Large intestine (tissue), 3 donors: ENCODE results near the gene WDR90. TPM values are rescaled to one million over a fixed set of nuclear protein-coding genes. Genes with fewer than 3 reads are reported as not detected.

Source experiments
- DNase-seq, 2 donors: peaks; one replicate each; pipeline versions ENCODE4 v3.0.0 to v3.0.0-alpha.2; 2013
- H3K27ac ChIP-seq: one replicate; pipeline ENCODE4 v1.5.1; 2013; ENCODE audit warnings: low read length
- H3K27me3 ChIP-seq: 2 replicates; pipeline ENCODE4 v1.6.1; 2013; ENCODE audit warnings: low read length; ENCODE audit not compliant: control insufficient read depth, insufficient read depth
- H3K36me3 ChIP-seq: 2 replicates; pipeline ENCODE4 v1.6.1; 2013; ENCODE audit warnings: low read length; ENCODE audit not compliant: control insufficient read depth, insufficient read depth
- H3K4me1 ChIP-seq: one replicate; pipeline ENCODE4 v1.6.1; 2013; ENCODE audit warnings: low read length; ENCODE audit not compliant: control insufficient read depth, insufficient read depth
- H3K4me3 ChIP-seq: one replicate; pipeline ENCODE4 v1.5.1; 2013; ENCODE audit warnings: low read length
- H3K9me3 ChIP-seq: one replicate; pipeline ENCODE4 v1.6.1; 2013; ENCODE audit warnings: mild to moderate bottlenecking, low read depth, low read length, moderate library complexity; ENCODE audit not compliant: control insufficient read depth
- WGBS: methylation state at CpG from one replicate; pipeline ENCODE4 v1.1.5; 2013; ENCODE audit warnings: low lambda C conversion rate; ENCODE audit not compliant: insufficient coverage; 5-methylcytosine and 5-hydroxymethylcytosine counted together
- polyA plus RNA-seq: library from polyadenylated mRNA; unstranded; fragments of 120-200 nt; gene quantifications from one replicate; pipeline ENCODE4 v1.2.1, GENCODE V29; 2013

The WDR90 gene
- polyA plus RNA-seq, 1 donor = 43.9 TPM

DNA sequence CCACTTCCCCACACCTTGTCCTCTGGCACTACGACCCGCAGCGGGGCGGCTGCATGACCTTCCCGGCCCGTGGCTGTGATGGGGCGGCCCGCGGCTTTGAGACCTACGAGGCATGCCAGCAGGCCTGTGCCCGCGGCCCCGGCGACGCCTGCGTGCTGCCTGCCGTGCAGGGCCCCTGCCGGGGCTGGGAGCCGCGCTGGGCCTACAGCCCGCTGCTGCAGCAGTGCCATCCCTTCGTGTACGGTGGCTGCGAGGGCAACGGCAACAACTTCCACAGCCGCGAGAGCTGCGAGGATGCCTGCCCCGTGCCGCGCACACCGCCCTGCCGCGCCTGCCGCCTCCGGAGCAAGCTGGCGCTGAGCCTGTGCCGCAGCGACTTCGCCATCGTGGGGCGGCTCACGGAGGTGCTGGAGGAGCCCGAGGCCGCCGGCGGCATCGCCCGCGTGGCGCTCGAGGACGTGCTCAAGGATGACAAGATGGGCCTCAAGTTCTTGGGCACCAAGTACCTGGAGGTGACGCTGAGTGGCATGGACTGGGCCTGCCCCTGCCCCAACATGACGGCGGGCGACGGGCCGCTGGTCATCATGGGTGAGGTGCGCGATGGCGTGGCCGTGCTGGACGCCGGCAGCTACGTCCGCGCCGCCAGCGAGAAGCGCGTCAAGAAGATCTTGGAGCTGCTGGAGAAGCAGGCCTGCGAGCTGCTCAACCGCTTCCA, 15.7 kb upstream of the WDR90 start:
- Histone ChIP-seq H3K27ac (no peak overlapping the region), H3K4me1 (peaks cover 30% of the 10 kb centered on the region), H3K36me3 (peaks cover 16% of the 10 kb centered on the region), H3K4me3 (no peak overlapping the region), H3K9me3 (peaks cover 3% of the 10 kb centered on the region), H3K27me3 (peaks cover 3% of the 10 kb centered on the region)
- WGBS = no CpG with 5 or more reads among the region's 74 CpGs
- DNase-seq = no peak

DNA sequence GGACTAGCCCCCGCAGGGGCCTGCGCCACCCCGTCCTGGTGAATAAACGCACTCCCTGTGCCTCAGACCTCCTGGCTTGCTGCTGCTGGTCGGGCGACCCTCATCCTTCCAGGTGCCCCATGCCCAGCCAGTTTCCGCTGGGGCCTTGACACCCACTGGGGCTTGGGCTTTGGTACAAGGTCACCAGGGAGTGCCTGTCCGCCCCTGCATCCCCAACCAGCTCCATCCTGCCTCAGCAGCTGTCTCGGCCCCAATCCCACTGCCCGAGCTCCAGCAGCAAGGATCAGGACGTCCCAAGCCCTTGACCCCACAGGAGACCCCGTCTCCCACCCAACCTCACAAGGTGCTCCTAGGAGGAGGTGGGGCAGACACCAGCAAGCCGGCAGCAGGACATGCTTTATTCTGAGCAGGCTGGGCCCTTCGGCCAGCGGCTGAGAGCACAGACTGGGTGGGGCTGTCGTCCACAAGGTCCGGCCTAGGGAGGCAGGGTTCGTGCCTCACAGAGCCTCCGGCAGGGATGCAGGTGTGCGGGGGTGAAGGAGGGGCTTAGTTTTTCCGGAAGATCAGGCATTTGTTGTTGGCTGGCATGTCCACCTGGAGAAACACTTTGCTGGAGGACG, 15.0 kb upstream of the WDR90 start:
- peaks cover 30% of the 10 kb centered on the region for H3K4me1 ChIP-seq
- DNase-seq = no peak
- no peak overlapping the region for H3K27ac ChIP-seq
- H3K9me3 ChIP-seq = peaks cover 3% of the 10 kb centered on the region
- H3K4me3 ChIP-seq = no peak overlapping the region
- no CpG with 5 or more reads among the region's 22 CpGs for WGBS
- H3K27me3 ChIP-seq = peaks cover 3% of the 10 kb centered on the region
- H3K36me3 ChIP-seq = peaks cover 11% of the 10 kb centered on the region

DNA sequence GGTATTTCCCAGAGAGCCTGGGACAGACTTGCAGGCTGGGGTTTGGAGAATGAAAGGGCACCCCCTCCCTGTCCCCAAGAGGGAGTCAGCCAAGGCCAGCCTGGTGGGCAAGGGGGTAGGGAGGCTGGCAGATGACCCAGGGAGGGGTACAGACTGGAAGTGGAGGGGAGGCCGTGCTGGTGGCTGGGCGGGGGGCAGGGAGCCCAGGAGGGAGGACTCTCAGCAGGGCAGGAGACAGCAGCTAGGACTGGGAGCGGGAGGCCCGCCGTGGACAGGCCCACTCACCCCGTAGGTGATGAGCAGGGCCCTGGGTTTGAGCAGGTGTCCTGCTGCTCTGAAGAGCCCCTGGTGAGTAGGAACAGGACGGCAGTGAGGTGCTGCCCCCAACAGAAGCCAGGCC, 14.2 kb upstream of the WDR90 start:
- H3K27me3 ChIP-seq = peaks cover 3% of the 10 kb centered on the region
- WGBS = no CpG with 5 or more reads among the region's 7 CpGs
- DNase-seq = no peak
- peaks cover 8% of the 10 kb centered on the region for H3K36me3 ChIP-seq
- H3K4me3 ChIP-seq = peak overlapping the region; percentile 78
- peaks cover 3% of the 10 kb centered on the region for H3K9me3 ChIP-seq
- H3K27ac ChIP-seq = no peak overlapping the region
- peaks cover 25% of the 10 kb centered on the region for H3K4me1 ChIP-seq

DNA sequence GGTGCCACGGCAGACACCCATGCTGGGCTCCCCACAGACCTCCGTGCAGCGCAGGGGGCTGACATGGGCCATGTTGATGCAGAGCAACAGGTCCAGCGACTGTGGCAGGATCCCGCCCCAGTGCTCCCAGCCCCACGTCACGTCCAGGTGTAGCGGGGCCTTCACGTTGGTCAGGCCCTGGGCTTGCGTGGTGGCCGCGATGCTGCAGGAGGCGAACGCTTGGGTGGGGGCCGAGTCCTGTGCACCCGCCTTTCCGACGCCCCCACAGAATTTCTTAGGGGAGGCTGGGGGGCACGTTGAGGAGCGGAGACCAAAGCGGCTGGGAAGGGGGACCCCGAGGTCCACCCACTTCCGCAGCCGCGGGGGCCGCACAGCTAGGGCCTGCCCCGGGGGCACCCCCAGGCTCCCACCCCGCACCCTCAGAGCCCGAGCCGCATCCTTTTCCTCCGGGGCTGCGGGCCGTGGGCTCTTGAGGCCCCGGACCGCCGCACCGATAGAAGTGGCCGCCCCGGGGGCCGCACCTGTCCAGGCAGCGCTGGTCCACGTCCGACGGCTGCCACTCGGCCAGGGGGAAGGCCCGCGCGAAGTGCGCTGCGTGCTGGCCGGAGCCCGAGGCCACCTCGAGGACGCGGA, 13.5 kb upstream of the WDR90 start:
- peaks cover 3% of the 10 kb centered on the region for H3K27me3 ChIP-seq
- peak overlapping the region; percentile 78 for H3K4me3 ChIP-seq
- H3K27ac ChIP-seq = peak overlapping the region; percentile 97
- peaks cover 8% of the 10 kb centered on the region for H3K36me3 ChIP-seq
- peaks cover 22% of the 10 kb centered on the region for H3K4me1 ChIP-seq
- WGBS = no CpG with 5 or more reads among the region's 55 CpGs
- H3K9me3 ChIP-seq = peaks cover 3% of the 10 kb centered on the region
- DNase-seq = peak in 1 of 2 donors; percentile 17

DNA sequence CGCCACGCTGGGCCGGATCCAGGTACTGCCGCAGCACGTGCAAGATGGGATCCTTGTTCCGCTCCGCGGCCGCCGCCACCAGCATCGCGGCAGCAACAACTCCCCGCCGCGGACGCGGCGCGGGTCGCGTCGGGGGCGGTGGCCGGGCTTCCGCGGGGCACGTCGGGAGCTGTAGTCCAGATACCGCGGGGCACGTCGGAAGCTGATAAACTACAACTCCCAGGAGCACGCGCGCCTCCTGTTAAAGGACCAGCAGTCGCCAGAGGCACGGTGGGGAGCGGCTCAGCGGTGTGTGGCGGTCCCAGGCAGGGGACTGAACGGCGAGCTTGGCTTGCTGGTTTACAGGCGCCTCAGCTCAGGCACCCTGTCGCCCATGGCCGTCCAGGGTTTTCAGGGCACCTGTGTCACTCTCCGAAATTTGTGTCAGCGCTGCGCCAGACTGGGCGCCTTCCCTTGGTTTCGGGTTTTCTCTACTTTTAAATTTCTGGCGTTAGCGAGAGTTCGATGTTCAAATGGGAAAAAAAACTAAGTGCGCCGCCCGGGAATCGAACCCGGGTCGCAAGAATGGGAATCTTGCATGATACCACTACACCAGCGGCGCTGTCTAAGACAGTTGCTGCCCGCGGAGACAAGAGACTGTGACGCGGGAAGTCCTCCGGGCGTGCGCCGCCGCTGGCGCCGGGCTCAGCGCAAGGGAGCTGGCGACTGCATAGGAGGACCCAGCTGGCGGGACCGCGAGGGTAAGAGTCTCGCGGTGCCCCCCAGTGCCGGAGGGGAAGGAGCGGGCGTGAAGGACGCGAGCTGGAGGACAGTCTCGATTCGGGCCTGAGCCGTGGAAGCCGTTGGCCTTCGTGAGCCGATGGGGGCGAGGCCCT, 12.7 kb upstream of the WDR90 start, which contains the start of gene METTL26:
METTL26 (minus strand) TSS at position 100 of the 875 bp plus-strand sequence; CDS start at position 85, 15 bp downstream.
- DNase-seq = peak; percentile 95 to 96
- Histone ChIP-seq H3K27ac (peak within 1 kb of the TSS; percentile 97), H3K9me3 (peaks cover 8% of the 10 kb centered on the region), H3K4me3 (peak within 1 kb of the TSS; percentile 78), H3K27me3 (no peaks in the 10 kb centered on the region), H3K36me3 (peaks cover 8% of the 10 kb centered on the region), H3K4me1 (peaks cover 19% of the 10 kb centered on the region)
- WGBS = no CpG with 5 or more reads among the region's 91 CpGs

DNA sequence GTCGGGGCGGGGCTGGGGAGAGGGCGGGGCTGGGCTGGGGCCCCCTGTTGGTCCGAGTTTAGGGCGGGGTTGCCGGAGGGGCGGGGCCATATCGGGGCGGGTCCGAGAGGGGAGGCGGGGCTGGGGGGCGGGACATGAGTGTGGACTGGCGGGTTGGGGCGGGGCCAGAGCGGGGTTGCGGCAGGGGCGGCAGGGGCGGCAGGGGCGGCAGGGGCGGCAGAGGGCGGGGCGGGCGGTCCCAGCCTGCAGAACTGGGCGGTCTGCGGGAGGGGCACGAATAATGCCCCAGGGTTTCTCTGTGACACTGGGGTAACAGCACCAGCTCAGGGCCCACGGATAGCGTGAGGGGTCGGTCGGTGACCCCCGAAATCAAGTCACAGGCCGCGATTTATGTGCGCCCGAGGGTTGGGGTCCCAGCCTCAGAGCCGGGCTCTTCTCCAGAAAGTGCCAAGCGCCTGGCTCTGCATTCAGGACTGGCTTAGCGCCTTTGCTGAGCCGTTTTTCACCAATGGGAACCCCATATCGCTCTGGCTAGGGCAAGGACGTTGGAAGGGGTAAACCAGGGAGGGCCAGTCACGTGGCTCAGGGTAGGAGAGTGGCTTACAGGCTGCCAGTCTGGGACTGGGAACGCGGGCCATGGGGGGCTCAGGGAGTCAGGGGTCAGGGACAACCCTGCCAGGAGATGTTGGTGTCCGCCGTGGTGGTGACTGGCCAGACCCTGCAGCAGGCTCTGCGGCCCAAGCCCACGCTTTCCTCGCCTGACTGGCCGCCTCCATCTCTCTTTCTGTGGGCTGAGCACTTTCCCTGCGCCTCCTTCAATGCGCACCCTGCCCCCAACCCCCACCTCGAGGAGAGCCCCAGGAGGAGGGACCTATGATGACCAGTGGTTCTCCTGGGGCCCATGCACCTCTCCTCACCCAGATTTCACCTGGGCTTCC, 11.8 kb upstream of the WDR90 start:
- peaks cover 7% of the 10 kb centered on the region for H3K9me3 ChIP-seq
- peak overlapping the region; percentile 78 for H3K4me3 ChIP-seq
- H3K36me3 ChIP-seq = peaks cover 8% of the 10 kb centered on the region
- no peaks in the 10 kb centered on the region for H3K27me3 ChIP-seq
- DNase-seq = peak in 1 of 2 donors; percentile 40
- no CpG with 5 or more reads among the region's 53 CpGs for WGBS
- peak overlapping the region; percentile 97 for H3K27ac ChIP-seq
- H3K4me1 ChIP-seq = peaks cover 19% of the 10 kb centered on the region

DNA sequence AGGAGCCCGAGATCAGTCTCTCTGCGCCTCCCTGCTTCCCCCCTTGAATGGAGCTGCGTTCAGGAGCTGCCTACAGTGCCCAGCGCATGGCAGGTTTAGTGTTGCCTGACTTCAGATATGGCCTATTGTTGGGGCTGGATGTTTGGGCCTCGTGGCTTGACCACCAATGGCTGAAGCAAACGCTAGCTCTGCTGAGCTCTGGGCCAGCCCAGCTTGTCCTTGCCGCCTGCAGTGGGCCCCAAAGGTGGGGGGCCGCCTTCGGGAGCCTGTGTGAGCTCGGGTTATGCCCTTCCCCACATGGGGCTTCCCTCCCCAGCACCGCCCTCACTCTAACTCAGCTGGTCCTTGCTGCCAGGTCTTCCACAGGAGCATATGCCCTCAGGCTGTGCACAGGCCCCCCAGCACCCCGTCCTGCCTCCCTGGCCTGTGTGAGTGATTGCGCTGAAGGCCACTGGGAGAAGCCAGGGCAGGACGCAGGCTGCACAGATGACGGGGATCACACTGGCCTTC, 11.1 kb upstream of the WDR90 start:
- H3K4me1 ChIP-seq = peaks cover 26% of the 10 kb centered on the region
- no peaks in the 10 kb centered on the region for H3K27me3 ChIP-seq
- DNase-seq = no peak
- peaks cover 8% of the 10 kb centered on the region for H3K36me3 ChIP-seq
- WGBS = no CpG with 5 or more reads among the region's 15 CpGs
- no peak overlapping the region for H3K4me3 ChIP-seq
- H3K9me3 ChIP-seq = peaks cover 5% of the 10 kb centered on the region
- H3K27ac ChIP-seq = no peak overlapping the region

DNA sequence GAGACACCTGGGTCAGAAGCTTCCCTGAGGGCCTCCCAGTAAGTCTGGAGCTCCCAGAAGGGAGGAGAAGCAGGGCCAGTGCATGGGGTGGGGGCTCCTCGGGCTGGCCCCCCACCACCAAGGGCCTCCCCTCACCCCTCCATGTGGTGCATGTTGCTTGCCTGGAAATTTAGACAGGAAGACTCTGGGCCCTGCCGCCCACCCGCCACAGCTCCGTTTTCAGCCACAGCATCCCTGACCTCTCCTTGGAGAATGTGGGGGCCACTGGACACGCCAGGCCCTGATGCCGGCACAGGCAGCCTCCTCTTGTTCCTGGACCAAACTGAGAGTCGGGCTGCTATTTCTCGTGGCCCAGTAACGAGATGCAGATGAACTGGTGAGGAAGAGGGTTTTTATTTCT, 10.3 kb upstream of the WDR90 start:
- no peak overlapping the region for H3K27ac ChIP-seq
- no peak overlapping the region for H3K4me3 ChIP-seq
- no peak for DNase-seq
- peaks cover 5% of the 10 kb centered on the region for H3K9me3 ChIP-seq
- no peaks in the 10 kb centered on the region for H3K27me3 ChIP-seq
- peaks cover 6% of the 10 kb centered on the region for H3K36me3 ChIP-seq
- WGBS = no CpG with 5 or more reads among the region's 9 CpGs
- H3K4me1 ChIP-seq = peaks cover 29% of the 10 kb centered on the region

DNA sequence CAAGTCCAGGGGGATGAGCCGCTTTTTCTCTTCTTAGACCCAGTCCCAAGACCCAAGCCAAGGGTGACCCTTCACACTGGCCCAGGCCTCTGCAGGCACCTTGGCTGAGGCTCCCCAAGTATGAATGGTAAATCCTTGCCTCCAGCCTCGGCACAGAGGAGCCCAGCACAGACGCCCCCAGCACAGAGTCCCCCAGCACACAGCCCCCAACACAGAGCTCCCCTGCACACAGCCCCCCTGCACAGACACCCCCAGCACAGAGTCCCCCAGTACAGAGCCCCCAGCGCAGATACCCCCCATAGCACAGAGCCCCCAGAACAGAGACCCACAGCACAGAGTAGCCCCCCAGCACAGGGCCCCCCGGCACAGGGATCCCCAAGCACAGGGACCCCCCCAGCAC, 8.6 kb upstream of the WDR90 start:
- no CpG with 5 or more reads among the region's 5 CpGs for WGBS
- H3K4me3 ChIP-seq = peak overlapping the region; percentile 81

More for the DNA sequence above, 8.6 kb upstream of the WDR90 start:
- Histone ChIP-seq H3K36me3 (peaks cover 2% of the 10 kb centered on the region), H3K4me1 (peaks cover 36% of the 10 kb centered on the region), H3K27me3 (no peaks in the 10 kb centered on the region), H3K9me3 (peaks cover 5% of the 10 kb centered on the region), H3K27ac (no peak overlapping the region)
- no peak for DNase-seq
